OCI-LY3 (cell line): ENCODE results near the gene APOA4.

Source experiments
- H2AFZ ChIP-seq: fragments of 200-600, 300-600 bp; shearing (Covaris generic); 2 replicates; pipeline ENCODE4 v1.6.0; 2014; ENCODE audit warnings: antibody characterized with exemption, low read depth, low read length
- H3K27ac ChIP-seq: fragments of 200-600, 300-600 bp; sonication (generic); 2 replicates; pipeline ENCODE4 v1.5.1; 2014; ENCODE audit warnings: mild to moderate bottlenecking, low read length, moderate library complexity, mixed read lengths
- H3K27me3 ChIP-seq: fragments of 200-600, 300-600 bp; sonication (generic); 2 replicates; pipeline ENCODE4 v1.6.1; 2014; ENCODE audit warnings: low read depth, low read length, mixed read lengths
- H3K36me3 ChIP-seq: fragments of 200-600, 300-600 bp; sonication (generic); replicated peaks from 2 replicates; pipeline ENCODE3; 2014; ENCODE audit warnings: low read depth, low read length, mixed read lengths
- H3K4me1 ChIP-seq: fragments of 300-600, 200-600 bp; sonication (generic); 2 replicates; pipeline ENCODE4 v1.6.1; 2014; ENCODE audit warnings: low read length, mixed read lengths
- H3K4me2 ChIP-seq: fragments of 200-600, 300-600 bp; sonication (generic); 2 replicates; pipeline ENCODE4 v1.6.1; 2014; ENCODE audit warnings: low read length, mixed read lengths
- H3K4me3 ChIP-seq: fragments of 300-600, 200-600 bp; sonication (generic); 2 replicates; pipeline ENCODE4 v1.5.1; 2014; ENCODE audit warnings: antibody characterized with exemption, mild to moderate bottlenecking, low read length, moderate library complexity
- H3K79me2 ChIP-seq: fragments of 300-600, 200-600 bp; shearing (Covaris generic); 2 replicates; pipeline ENCODE4 v1.6.1; 2014; ENCODE audit warnings: mild to moderate bottlenecking, low read length, mixed read lengths
- H3K9ac ChIP-seq: fragments of 300-600, 200-600 bp; shearing (Covaris generic); 2 replicates; pipeline ENCODE4 v1.6.0; 2014; ENCODE audit warnings: mild to moderate bottlenecking, low read length, moderate library complexity
- H3K9me3 ChIP-seq: fragments of 200-600, 300-600 bp; shearing (Covaris generic); 2 replicates; pipeline ENCODE4 v1.6.1; 2014; ENCODE audit warnings: low read length, mixed read lengths; ENCODE audit not compliant: insufficient read depth
- H4K20me1 ChIP-seq: fragments of 200-600, 300-600 bp; sonication (generic); 2 replicates; pipeline ENCODE4 v1.6.1; 2016; ENCODE audit warnings: low read length, mixed read lengths; ENCODE audit not compliant: insufficient read depth
- EZH2phosphoT487 ChIP-seq: fragments of 200-600 bp; shearing (Covaris generic); IDR thresholded peaks from 2 replicates; pipeline ENCODE4 v1.6.1; 2018; ENCODE audit warnings: antibody characterized with exemption, mixed run types, low read depth
- TF ChIP-seq, protein P1 (sequence below): fragments of 200-600, 300-600 bp; sonication (generic); IDR thresholded peaks from 2 replicates; pipeline ENCODE4 v1.5.1; 2014; ENCODE audit warnings: antibody characterized with exemption, low read length, low read depth

The APOA4 gene

DNA sequence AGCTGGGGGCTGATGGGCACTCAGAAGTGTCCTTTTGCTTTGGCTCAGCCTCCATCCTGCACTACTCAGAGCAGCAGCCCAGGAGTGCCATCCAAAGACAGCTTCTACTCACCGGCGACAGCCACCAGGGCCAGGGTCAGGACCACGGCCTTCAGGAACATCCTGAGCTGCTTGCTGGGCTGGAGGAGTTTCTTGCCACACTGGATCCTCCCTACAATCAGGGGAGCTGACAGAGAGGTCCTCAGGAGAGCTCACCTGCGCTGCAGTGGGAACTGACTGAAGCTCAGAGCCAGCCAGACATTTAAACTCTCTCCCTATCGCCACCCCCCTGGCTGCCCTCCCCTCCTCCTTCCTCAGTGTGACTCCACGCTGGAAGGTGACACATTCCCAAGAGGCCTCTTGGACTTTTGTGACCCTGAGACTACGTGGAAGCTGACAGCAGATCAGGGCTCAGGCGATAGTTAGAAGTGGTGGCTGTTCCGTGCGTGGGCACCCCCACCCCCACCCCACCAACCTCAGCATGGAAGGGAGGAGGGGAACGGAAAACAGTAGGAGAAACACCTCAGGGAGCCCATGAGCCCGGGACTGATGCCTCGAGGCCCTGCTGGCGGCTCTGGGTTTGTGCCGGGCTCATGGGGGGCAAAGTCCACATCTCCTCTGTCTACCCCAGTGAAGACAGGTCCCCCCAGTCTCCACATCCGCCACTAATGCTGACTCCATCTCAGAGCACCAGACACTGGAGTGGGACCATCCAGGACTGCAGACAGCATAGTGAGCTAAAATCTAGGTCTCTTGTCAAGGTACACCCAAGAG lies at the start of gene APOA4:
APOA4 (minus strand) TSS at position 274 of the 813 bp plus-strand sequence; CDS start at position 161, 113 bp downstream.
- Histone ChIP-seq H3K27ac (no peak within 1 kb of the TSS), H3K4me3 (no peak within 1 kb of the TSS), H2AFZ (no peak within 1 kb of the TSS), H4K20me1 (no peaks in the 10 kb centered on the region), H3K36me3 (no peaks in the 10 kb centered on the region), H3K9me3 (no peaks in the 10 kb centered on the region), H3K79me2 (no peaks in the 10 kb centered on the region), H3K4me2 (no peak within 1 kb of the TSS), H3K27me3 (no peaks in the 10 kb centered on the region), H3K9ac (no peak within 1 kb of the TSS), H3K4me1 (peaks cover 3% of the 10 kb centered on the region; the same call in 1 of the 2 replicates)
- TF ChIP-seq, protein P1, sequence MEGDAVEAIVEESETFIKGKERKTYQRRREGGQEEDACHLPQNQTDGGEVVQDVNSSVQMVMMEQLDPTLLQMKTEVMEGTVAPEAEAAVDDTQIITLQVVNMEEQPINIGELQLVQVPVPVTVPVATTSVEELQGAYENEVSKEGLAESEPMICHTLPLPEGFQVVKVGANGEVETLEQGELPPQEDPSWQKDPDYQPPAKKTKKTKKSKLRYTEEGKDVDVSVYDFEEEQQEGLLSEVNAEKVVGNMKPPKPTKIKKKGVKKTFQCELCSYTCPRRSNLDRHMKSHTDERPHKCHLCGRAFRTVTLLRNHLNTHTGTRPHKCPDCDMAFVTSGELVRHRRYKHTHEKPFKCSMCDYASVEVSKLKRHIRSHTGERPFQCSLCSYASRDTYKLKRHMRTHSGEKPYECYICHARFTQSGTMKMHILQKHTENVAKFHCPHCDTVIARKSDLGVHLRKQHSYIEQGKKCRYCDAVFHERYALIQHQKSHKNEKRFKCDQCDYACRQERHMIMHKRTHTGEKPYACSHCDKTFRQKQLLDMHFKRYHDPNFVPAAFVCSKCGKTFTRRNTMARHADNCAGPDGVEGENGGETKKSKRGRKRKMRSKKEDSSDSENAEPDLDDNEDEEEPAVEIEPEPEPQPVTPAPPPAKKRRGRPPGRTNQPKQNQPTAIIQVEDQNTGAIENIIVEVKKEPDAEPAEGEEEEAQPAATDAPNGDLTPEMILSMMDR = no peak
- no peak for TF ChIP-seq EZH2phosphoT487

DNA sequence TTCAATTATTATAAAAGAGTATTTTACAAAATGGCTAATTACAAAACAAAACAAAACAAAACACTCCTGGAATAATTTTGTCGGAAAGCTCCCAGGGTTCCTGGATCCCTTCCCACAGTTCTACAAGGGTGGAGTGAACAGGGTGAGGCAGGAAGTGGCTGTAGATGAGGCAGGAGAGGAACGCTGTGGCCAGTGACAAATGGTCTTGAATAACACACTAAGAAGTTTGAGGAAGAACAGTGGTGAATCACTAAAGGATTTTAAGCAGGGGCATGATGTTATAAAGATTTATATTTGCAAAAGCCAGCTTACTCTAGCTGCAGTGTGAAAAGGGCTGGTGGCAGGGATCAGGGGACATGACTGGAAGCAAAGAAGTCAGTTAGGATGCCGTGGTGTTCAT lies 48.1 kb upstream of the APOA4 start:
- H3K36me3 ChIP-seq = peaks cover 33% of the 10 kb centered on the region
- H3K27me3 ChIP-seq = no peaks in the 10 kb centered on the region
- no peak overlapping the region for H3K4me2 ChIP-seq
- H3K79me2 ChIP-seq = no peaks in the 10 kb centered on the region
- H3K9ac ChIP-seq = no peak overlapping the region
- H3K27ac ChIP-seq = no peak overlapping the region
- no peak overlapping the region for H2AFZ ChIP-seq
- H4K20me1 ChIP-seq = no peaks in the 10 kb centered on the region
- no peak for TF ChIP-seq EZH2phosphoT487
- TF ChIP-seq, protein P1 = no peak
- no peaks in the 10 kb centered on the region for H3K4me1 ChIP-seq
- no peak overlapping the region for H3K4me3 ChIP-seq
- no peaks in the 10 kb centered on the region for H3K9me3 ChIP-seq

GRCh38 chr11:116870054-116870453 lies 47.0 kb upstream of the APOA4 start:
- H3K4me3 ChIP-seq = no peak overlapping the region
- no peak overlapping the region for H3K4me2 ChIP-seq
- no peak overlapping the region for H2AFZ ChIP-seq
- no peaks in the 10 kb centered on the region for H3K79me2 ChIP-seq
- TF ChIP-seq, protein P1 = no peak
- no peak for TF ChIP-seq EZH2phosphoT487
- H3K9me3 ChIP-seq = no peaks in the 10 kb centered on the region
- no peak overlapping the region for H3K27ac ChIP-seq
- no peaks in the 10 kb centered on the region for H3K27me3 ChIP-seq
- peaks cover 36% of the 10 kb centered on the region for H3K36me3 ChIP-seq
- no peaks in the 10 kb centered on the region for H3K4me1 ChIP-seq
- H4K20me1 ChIP-seq = no peaks in the 10 kb centered on the region
- H3K9ac ChIP-seq = no peak overlapping the region

- Histone ChIP-seq H3K79me2 (no peaks in the 10 kb centered on the region), H3K9me3 (no peaks in the 10 kb centered on the region), H3K4me1 (no peaks in the 10 kb centered on the region), H3K36me3 (peaks cover 33% of the 10 kb centered on the region), H3K9ac (no peak overlapping the region), H3K27ac (no peak overlapping the region), H4K20me1 (no peaks in the 10 kb centered on the region), H2AFZ (no peak overlapping the region), H3K4me3 (no peak overlapping the region), H3K27me3 (no peaks in the 10 kb centered on the region), H3K4me2 (no peak overlapping the region)
- TF ChIP-seq EZH2phosphoT487 = no peak
- TF ChIP-seq, protein P1 = no peak
Observed at GRCh38 chr11:116869610-116870009, 46.5 kb upstream of the APOA4 start.
